ENCODE data around the gene PTPRK.

The PTPRK gene

DNA sequence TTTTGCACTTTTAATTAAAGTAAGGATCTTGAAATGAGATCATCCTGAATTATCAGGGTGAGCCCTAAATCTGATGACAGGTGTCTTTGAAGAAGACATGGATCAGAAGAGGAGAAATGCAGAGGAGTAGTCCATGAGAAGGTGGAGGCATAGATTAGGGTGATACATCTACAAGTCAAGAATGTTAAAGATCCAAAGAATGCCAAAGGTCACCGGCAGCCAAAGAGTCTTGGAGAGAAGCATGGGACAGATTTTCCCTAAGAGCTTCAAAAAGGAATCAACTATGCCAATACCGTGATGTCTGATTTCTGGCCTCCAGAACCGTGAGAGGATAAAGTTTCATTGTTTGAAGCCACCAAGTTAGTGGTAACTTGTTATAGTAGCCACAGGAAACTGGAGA, 560.5 kb downstream of the PTPRK start:
- TF ChIP-seq, protein P1, sequence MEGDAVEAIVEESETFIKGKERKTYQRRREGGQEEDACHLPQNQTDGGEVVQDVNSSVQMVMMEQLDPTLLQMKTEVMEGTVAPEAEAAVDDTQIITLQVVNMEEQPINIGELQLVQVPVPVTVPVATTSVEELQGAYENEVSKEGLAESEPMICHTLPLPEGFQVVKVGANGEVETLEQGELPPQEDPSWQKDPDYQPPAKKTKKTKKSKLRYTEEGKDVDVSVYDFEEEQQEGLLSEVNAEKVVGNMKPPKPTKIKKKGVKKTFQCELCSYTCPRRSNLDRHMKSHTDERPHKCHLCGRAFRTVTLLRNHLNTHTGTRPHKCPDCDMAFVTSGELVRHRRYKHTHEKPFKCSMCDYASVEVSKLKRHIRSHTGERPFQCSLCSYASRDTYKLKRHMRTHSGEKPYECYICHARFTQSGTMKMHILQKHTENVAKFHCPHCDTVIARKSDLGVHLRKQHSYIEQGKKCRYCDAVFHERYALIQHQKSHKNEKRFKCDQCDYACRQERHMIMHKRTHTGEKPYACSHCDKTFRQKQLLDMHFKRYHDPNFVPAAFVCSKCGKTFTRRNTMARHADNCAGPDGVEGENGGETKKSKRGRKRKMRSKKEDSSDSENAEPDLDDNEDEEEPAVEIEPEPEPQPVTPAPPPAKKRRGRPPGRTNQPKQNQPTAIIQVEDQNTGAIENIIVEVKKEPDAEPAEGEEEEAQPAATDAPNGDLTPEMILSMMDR (IDR thresholded peaks at IDR 0.05) = no peak

DNA sequence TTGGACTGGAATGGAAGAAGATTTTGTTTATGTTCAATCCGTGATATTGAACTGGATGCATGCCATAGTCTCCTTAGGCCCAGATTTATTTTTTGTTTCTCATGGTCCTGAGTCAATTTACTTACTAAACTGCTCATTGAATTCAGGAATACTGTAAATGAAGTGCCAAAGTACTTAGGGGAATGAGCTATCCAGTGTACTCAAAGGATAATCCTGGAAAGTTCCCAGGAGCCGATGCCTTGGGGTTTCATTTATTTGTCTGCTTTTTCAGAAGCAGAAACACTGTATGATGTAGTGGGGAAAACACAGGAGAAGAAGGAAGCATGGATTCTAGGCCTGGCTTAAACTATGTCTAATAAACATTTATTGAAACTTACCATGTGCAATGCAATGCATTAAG, 563.4 kb downstream of the PTPRK start:
- H3K9me3 ChIP-seq = no peaks in the 10 kb centered on the region
- H3K27me3 ChIP-seq = no peaks in the 10 kb centered on the region

More for the DNA sequence above, 560.5 kb downstream of the PTPRK start:
- Histone ChIP-seq H3K4me3 (ENCODE audit: low read depth in 1 of 2, low read length in 1 of 2) (no peak overlapping the region), H3K9me3 (no peaks in the 10 kb centered on the region), H3K36me3 (no peaks in the 10 kb centered on the region), H3K4me1 (ENCODE audit: control insufficient read depth in 1 of 2, insufficient read depth in 1 of 2, low read depth in 1 of 2, low read length in 1 of 2) (no peaks in the 10 kb centered on the region), H3K27me3 (no peaks in the 10 kb centered on the region), H3K27ac (no peak overlapping the region)

DNA sequence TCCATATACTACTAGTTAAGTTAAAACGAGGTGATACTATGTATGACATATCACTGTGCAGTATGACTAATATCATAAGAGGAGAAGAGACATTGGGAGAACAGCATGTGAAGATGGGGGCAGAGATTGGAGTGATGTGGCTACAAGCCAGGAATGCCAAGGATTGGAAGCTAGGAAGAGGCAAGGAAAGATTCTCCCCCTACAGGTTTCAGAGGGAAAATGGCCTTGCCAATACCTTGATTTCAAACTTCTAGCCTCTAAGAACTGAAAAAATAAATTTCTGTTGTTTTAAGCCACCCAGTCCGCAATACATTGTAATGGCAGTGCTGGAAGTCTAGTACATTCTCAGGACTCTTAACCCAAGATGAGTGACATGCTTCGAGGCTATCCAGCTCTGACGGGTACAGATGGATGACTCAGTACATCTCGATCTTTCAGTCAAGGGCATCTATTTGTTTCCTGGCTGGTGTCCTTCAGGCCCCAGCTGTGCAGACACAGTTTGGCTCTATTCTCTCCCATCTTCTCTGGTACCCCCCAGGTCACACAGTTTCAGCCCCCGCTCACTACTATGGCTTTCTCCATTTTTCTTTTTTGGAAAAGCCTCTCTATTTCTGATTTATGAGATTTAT, 564.0 kb downstream of the PTPRK start:
- Histone ChIP-seq H3K27me3 (no peaks in the 10 kb centered on the region), H3K4me3 (ENCODE audit: low read depth in 1 of 2, low read length in 1 of 2) (no peak overlapping the region)
- TF ChIP-seq, protein P1 (IDR thresholded peaks at IDR 0.05) = no peak

More for the DNA sequence above, 563.4 kb downstream of the PTPRK start:
- H3K27ac ChIP-seq = no peak overlapping the region
- H3K4me1 ChIP-seq (ENCODE audit: control insufficient read depth in 1 of 2, insufficient read depth in 1 of 2, low read depth in 1 of 2, low read length in 1 of 2) = no peaks in the 10 kb centered on the region
- TF ChIP-seq, protein P1 (IDR thresholded peaks at IDR 0.05) = no peak
- no peak overlapping the region for H3K4me3 ChIP-seq (ENCODE audit: low read depth in 1 of 2, low read length in 1 of 2)
- H3K36me3 ChIP-seq = no peaks in the 10 kb centered on the region

DNA sequence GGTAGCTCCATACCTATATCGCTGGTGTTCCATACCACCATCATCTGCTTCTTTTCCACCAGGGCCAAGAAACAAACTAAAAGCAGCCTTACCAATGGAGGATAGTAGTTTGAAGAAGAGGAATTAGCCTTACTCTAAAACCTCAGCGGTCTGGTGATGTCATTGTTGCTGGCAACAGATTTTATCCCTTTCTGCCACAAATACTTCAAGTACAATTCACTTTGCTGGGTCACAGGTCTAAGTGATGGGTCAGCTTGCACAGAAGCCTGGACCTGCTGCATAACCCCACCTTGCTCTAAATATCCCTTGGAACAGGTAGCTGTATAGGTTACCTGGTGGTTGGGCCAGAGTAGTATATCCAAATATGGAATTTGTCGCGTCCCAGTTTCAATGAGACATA, 566.3 kb downstream of the PTPRK start:
- TF ChIP-seq, protein P1 (IDR thresholded peaks at IDR 0.05) = no peak
- no peaks in the 10 kb centered on the region for H3K9me3 ChIP-seq
- no peak overlapping the region for H3K4me3 ChIP-seq (ENCODE audit: low read depth in 1 of 2, low read length in 1 of 2)
- H3K27me3 ChIP-seq = no peaks in the 10 kb centered on the region
- H3K36me3 ChIP-seq = no peaks in the 10 kb centered on the region
- no peaks in the 10 kb centered on the region for H3K4me1 ChIP-seq (ENCODE audit: control insufficient read depth in 1 of 2, insufficient read depth in 1 of 2, low read depth in 1 of 2, low read length in 1 of 2)
- no peak overlapping the region for H3K27ac ChIP-seq

More for the DNA sequence above, 564.0 kb downstream of the PTPRK start:
- Histone ChIP-seq H3K36me3 (no peaks in the 10 kb centered on the region), H3K9me3 (no peaks in the 10 kb centered on the region), H3K4me1 (ENCODE audit: control insufficient read depth in 1 of 2, insufficient read depth in 1 of 2, low read depth in 1 of 2, low read length in 1 of 2) (no peaks in the 10 kb centered on the region), H3K27ac (no peak overlapping the region)

DNA sequence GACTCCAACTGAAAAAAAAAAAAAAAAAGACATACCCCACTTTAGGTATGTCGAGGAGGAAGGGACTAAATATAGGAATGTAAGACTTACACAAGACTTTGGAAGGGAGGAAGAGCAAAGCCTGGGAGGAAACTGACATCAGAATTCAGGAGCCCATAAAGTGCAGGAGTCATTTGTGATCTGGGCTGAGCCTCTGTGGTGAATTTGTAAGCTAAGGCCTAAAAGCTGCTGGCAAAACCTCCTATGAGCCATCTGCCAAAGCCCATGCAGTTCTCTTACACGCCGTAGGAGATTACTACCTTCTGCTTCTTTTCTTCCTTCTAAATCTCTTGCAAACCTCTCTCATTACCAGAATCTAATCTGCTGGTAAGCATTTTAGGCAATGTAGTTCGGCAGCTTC, 567.6 kb downstream of the PTPRK start:
- H3K9me3 ChIP-seq = no peaks in the 10 kb centered on the region
- no peak overlapping the region for H3K4me3 ChIP-seq (ENCODE audit: low read depth in 1 of 2, low read length in 1 of 2)
- H3K4me1 ChIP-seq (ENCODE audit: control insufficient read depth in 1 of 2, insufficient read depth in 1 of 2, low read depth in 1 of 2, low read length in 1 of 2) = no peaks in the 10 kb centered on the region
- no peaks in the 10 kb centered on the region for H3K36me3 ChIP-seq
- H3K27ac ChIP-seq = no peak overlapping the region
- TF ChIP-seq, protein P1 (IDR thresholded peaks at IDR 0.05) = no peak
- H3K27me3 ChIP-seq = no peaks in the 10 kb centered on the region

Data from neutrophil (primary cell).